SK-N-SH (cell line): ENCODE results near the gene CDH23.

Experiments
- CTCF ChIP-seq: fragments of 200-600 bp; sonication (generic); IDR thresholded peaks from 2 replicates; pipeline ENCODE4 v1.6.1; 2017; ENCODE audit warnings: antibody characterized with exemption, mild to moderate bottlenecking, moderate library complexity
- ZBTB33 ChIP-seq: IDR thresholded peaks from 2 replicates; pipeline ENCODE4 v1.4.0; 2012; ENCODE audit warnings: low read depth, borderline replicate concordance

GRCh38 chr10:71720288-71720687 is 323.6 kb downstream of the CDH23 start:
- no peak for TF ChIP-seq ZBTB33
- no peak for TF ChIP-seq CTCF
